Kidney glomerular epithelial cell (primary cell): ENCODE results near the gene CCNG2.

ENCODE experiments used
- DNase-seq: peaks from one replicate; lab custom pipeline; 2025; lab: John Stamatoyannopoulos, UW

Gene CCNG2

GRCh38 chr4:77147079-77147782 lies 9.8 kb upstream of the CCNG2 start:
- no peak for DNase-seq

- DNase-seq = no peak
Observed at GRCh38 chr4:77148078-77148477, 8.9 kb upstream of the CCNG2 start.

GRCh38 chr4:77149789-77150188 lies 7.2 kb upstream of the CCNG2 start:
- DNase-seq = no peak

- DNase-seq = no peak
Observed at GRCh38 chr4:77151241-77151640, 5.8 kb upstream of the CCNG2 start.

- DNase-seq = peak; percentile 26
Observed at GRCh38 chr4:77152421-77152820, 4.6 kb upstream of the CCNG2 start.

- no peak for DNase-seq
Observed at GRCh38 chr4:77153006-77153405, 4.0 kb upstream of the CCNG2 start.

GRCh38 chr4:77154065-77154464 lies 2.9 kb upstream of the CCNG2 start:
- DNase-seq = no peak

- DNase-seq = no peak
Observed at GRCh38 chr4:77154761-77155499, 2.1 kb upstream of the CCNG2 start.

GRCh38 chr4:77155631-77156452 lies 1.2 kb upstream of the CCNG2 start:
- DNase-seq = no peak

- peak; percentile 99 for DNase-seq
Observed at GRCh38 chr4:77156533-77156911, 485 bp upstream of the CCNG2 start.

GRCh38 chr4:77157859-77158486 lies 966 bp downstream of the CCNG2 start:
- peak; percentile 77 for DNase-seq

GRCh38 chr4:77158487-77158861 lies 1.5 kb downstream of the CCNG2 start:
- DNase-seq = no peak

- DNase-seq = no peak
Observed at GRCh38 chr4:77159806-77160205, 2.8 kb downstream of the CCNG2 start.

- no peak for DNase-seq
Observed at GRCh38 chr4:77163641-77164040, 6.6 kb downstream of the CCNG2 start.

GRCh38 chr4:77167173-77167572 lies 10.2 kb downstream of the CCNG2 start:
- DNase-seq = no peak

- no peak for DNase-seq
Observed at GRCh38 chr4:77167866-77168265, 10.9 kb downstream of the CCNG2 start.

GRCh38 chr4:77169481-77169880 lies 12.5 kb downstream of the CCNG2 start:
- no peak for DNase-seq

GRCh38 chr4:77170926-77171325 lies 13.9 kb downstream of the CCNG2 start:
- DNase-seq = no peak

GRCh38 chr4:77172336-77172735 lies 15.3 kb downstream of the CCNG2 start:
- peak; percentile 97 for DNase-seq

GRCh38 chr4:77174426-77174825 lies 17.4 kb downstream of the CCNG2 start:
- no peak for DNase-seq

GRCh38 chr4:77175201-77175611 lies 18.2 kb downstream of the CCNG2 start:
- DNase-seq = no peak

GRCh38 chr4:77176640-77177039 lies 19.6 kb downstream of the CCNG2 start:
- no peak for DNase-seq
